HG02981 (cell line): Measurements from ENCODE around the gene MDH1B.
"Not testable (repeated sequence)": the region's sequence is repeated elsewhere in the genome, so short reads cannot be mapped to it uniquely, and the experiment has no call there.

ENCODE experiments used
- ATAC-seq: cut with Tn5 transposase; IDR thresholded peaks from one replicate; pipeline ENCODE4 v1.9.1; 2021; ENCODE audit warnings: mild to moderate bottlenecking, moderate library complexity; ENCODE audit not compliant: unreplicated experiment

MDH1B gene

DNA sequence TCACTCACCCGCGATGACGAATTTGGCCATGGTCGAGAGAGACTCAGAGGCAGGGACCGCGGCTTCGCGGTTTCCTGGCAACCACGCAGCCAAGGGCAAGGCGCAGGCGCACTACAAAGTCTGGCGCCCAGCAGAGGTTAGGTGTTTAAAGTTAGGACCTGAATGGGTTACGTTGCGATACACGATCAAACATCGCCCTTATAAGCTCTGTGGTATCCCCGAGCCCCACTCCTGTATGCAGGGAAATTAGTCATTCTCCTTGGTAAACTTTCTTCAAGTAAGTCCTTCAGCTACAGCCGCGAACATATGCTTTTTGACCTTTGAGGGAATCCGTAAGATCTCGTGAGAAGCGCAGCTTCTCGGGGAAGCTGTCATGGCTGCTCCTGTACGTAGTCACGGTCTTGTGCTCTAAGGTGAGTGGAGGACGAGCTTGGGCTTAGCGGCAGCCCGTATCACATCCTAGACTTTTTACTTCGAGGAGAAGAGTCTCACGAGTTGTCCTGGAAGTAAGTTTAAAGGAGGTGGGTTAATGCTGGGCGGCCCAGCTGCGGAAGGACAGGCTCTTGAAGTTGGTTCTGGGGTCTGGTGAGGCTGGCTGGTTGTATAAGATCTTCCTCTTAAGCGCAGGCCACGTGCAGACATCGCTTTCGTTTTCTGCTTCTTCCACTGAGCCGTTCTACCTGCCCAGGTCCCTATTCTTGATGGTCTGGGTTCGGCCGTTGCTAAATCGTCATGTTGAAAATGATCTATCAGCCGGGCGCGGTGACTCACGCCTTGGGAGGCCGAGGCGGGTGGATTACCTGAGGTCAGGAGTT lies at the start of gene MDH1B, which contains the start of gene FASTKD2:
TSS of gene MDH1B (minus strand) at position 87 of the 815 bp plus-strand sequence. CDS start at position 30, 57 bp downstream.
TSS of gene FASTKD2 (plus strand) at position 365 of the 815 bp plus-strand sequence. CDS start 1,088 bp downstream, outside the sequence.
- peak; percentile 85 for ATAC-seq

DNA sequence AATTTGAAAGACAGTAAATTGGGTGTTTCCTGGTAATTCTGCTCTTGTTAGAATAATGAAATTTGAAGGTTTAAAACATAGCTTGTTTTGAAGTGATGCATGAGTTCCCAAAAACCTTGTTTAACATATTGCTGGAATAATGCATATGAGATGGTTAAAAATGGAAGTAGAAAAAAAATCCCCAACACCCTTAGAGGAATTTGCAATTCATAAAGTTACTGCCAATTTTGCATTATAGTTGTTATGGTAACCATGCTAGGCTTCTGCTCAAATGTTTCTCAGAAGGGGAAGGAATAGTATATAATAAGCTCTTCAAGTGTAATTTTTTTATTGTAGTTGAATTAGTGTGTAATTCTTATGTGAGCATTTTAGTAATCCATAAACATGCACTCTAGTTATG lies 49.4 kb upstream of the MDH1B start:
- no peak for ATAC-seq

DNA sequence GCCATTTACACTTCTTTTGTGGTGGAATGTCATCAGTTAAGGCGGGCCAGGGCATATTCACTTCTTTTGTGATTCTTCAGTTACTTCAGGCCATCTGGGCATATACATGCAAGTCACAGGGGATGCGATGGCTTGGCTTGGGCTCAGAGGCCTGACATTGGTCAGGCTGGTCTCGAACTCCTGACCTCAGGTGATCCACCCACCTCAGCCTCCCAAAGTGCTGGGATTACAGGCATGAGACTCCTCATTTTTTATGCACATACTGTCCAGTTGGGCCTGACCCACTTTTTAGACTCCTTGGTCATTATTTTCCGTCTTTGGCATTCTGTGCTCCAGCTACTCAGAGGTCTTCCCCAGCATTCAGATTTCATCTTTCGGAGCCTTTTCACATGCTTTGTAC lies 47.3 kb upstream of the MDH1B start:
- ATAC-seq, result not testable (repeated sequence)

DNA sequence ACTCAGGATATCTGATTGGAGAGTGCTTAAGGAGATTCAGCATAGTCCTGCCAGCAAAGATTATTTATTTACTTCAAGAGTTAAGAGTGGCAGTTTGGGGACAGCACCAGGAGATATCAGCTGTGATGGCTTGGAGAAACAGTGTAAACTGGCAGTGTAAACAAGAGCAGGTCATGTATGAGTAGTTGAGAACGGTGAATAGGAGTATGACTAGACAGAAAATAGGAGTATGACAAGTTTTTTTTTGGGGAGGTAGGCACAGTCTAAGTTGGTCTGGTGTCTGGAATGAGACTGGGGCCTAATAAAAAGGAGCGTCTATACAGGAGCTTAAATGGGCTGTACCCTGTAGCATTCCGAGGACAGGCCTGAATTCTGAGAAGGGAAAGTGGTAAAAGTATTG lies 42.5 kb upstream of the MDH1B start:
- ATAC-seq, result not testable (repeated sequence)

DNA sequence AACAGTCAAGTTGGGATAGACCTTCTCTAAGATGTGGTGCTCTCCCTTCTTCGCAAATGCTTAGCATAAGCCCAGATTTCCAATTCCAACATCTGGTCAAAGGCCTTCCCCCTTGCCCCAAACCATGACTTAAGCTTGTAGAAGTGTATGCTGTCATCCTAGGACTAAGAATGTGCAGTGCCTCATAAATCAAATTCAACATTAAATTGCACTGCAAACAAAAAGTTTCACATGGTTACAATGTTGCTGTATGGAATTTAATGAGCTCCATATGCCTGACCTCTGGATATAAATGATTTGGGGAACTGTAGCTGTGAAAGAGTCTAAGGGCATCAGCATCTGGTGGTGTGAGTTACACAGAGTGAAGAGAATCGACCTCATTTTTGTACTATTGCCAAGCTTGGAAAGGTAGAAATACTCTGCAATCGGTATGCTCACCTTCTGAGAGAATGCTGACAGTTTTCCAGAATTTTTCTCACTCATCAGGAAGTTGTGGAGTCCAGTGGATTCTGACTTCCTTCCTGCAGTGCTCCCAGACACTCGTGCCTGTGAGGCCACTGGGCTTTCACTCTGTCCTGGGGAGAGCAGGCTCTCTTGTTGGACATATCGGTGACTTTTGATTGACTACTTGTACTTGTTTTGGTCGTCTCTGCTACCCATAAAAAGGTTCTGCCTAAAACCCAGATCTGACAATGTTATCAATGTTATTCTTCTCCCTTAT lies 40.9 kb upstream of the MDH1B start:
- ATAC-seq, result no peak

DNA sequence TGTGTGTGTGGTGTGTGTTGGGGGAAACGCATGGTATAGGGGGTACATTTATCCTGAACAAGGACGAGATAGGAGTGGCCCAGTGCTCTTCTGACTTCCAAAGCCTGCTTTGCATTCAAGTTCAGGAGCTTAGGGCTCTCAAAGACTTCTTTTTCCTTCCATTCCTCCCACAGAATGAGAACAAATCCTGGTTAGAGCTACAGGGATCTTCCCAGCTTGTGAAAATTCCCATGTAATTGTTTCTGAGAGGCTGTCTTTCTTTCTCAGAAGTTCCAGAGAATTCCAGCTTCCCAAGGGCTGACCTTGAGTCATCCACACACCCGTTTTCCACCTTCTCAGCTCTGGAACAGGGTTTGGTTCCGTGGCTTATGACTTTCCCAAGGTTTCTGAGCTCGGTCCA lies 39.2 kb upstream of the MDH1B start:
- no peak for ATAC-seq

DNA sequence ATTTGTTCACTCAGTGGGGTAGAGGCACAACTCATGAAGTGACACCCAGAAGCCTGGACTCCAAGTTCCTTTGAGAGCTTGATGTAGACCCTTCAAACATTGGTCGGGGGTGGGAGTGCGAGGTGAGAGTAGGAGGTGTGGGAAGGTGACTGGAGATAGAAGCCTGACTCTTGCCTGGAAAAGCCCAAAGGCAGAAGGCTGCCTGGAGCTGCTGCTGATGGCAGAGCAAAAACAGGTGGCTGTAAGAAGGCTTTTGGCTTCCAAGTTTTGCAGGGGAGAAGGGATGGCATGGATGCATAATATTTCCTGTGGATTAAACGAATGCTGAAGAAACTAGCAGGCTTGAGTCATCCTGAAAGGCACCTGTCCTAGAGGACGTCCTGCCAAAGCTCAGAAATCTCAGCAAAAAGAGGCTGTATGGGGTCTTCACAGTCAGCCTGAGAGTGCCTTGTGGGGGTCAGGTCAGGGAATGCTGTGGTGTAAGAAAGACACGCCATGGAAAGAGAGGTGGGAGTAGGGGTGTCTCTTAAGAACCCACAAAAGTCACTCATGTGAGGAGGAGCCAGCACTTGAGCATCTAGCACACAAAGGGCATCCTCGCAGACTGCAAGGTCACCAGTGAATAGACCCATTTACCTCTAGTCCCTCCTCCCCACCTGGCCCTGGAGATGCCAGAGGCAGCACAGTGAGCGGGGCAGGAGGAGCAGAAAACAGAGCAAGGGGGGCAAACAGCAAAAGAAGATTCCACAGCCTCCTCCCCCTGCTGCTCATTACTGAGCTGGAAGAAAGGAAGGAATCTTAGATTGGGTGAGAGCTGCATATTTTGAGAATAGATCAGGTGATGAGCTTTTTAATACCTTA lies 37.8 kb upstream of the MDH1B start:
- no peak for ATAC-seq

DNA sequence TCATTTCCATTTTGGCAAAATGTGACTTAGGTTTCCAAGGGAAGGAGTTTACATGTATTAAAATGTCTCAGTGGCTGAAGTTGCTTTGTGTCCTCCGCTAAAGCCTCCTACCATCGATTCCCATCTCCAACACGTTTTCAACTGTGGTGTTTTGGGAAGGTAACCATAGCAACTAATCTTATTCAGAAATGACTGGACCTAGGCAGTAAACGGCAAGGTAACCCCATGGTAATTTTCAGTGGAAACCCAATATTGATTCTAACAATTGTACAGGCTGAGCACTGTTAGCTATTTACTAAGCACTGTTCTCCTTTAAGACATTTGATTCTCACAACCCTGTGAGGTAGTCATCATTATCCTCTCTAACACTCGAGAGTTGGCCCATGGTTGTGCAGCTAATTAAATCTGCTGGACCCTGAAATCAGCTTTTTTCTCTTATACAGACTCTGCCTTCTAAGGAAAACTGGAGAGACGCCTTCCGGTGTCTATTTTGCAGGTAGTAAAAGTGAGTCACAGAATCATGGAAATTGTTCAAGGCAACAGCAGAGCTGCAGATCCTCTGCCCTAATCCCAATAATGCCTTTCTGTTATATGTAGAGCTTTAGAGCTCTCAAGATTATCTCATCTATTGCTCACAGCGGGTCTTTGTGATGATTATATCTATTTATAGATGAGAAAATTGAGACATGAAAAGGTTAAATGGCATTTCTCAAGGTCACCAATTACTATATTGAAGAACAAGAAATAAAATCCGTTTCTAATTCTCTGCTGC lies 36.5 kb upstream of the MDH1B start:
- no peak for ATAC-seq

DNA sequence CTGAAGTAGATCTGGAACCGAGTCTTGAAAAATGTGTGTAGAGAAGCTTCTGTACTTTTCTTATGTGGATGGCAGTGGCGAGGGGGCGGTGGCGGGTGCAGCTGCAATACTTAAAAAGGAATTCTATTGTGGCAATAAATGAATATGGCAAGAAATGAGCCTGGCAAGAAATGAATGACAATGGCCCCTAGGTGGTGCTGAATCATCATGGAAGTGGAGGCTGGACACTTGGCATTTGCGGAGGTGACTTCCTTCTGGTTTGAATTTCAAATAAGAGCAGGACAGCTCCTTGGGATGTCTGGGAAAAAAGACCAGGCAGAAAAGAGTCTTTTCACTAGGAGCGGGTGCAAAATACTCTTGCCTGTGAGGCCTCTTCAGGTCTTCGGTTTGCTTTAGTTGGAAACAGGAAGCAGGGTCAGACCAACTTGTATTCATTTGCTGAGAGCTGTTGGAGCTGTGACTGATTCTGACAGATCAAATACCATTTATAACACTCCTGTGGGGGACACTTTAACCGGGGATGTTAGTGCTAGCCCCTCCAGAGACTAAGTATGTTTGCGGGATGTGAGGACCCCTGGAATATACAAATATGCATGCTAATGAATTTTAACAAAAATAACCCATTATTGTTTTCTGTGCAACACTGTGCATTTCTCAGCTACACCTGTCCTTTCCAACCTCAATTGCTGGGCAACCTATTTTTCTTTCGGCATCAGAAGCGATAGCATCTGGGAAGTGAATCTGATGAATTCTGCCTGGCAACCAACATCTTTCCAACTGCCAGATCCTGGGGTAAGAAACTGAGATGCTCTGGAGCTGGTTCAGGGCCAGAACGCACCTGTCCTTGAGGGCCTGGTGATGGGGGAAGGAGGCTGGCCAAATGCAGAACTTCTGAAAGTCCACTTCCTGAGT lies 35.6 kb upstream of the MDH1B start:
- ATAC-seq, result peak; percentile 45

DNA sequence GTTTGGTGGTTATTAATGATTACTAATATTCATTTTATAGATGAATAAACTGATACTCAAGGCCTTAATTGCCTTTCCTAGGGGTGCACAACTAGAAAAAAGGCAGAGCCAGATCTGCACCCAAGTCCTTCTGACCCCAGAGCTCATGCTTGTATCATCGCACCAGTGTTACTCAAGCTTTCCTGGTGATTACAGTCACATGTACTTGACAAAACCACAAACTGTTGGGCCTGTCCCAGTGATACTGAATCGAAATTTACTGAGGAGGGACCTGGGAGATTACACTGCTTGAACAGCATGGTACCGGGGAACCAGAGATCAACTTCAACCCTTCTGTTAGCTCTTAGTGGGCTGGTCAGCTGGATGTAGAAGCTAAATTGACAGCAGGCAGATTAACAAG lies 34.0 kb upstream of the MDH1B start:
- ATAC-seq, result no peak

DNA sequence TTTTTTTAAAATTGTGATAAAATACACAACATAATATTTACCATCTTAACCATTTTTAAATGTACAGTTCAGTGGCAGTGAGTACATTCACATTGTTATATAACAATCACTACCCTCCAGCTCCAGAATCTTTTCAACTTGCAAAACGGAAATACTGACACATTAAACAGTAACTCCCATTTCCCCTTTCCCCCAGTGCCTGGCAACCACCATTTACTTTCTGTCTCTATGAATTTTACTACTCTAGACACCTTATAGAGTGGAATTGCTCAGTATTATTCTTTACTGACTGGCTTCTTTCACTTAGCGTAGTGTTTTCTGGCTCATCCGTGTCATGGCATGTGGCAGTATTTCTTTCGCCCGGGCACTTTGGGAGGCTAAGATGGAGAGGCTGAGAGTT lies 32.9 kb upstream of the MDH1B start:
- ATAC-seq, result peak; percentile 77

DNA sequence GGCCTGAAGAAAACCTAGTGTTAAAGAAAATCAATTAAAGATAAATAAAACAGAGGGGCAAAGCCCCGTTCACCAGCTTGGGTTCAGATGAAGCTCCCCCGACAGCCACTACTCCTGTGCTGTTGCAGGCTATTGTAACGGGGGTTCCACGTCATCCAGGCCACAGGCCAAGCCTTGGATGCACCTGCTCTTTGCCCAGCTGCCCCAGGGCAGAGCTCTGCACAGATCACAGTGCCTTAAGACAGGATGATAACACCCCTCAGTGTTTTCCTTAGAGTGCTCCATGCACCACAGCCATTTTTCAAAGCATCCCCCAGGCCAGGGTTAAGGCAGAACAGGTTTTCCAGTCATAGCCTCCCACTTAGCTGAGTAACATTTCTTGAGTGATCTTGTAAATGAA lies 32.2 kb upstream of the MDH1B start:
- no peak for ATAC-seq

DNA sequence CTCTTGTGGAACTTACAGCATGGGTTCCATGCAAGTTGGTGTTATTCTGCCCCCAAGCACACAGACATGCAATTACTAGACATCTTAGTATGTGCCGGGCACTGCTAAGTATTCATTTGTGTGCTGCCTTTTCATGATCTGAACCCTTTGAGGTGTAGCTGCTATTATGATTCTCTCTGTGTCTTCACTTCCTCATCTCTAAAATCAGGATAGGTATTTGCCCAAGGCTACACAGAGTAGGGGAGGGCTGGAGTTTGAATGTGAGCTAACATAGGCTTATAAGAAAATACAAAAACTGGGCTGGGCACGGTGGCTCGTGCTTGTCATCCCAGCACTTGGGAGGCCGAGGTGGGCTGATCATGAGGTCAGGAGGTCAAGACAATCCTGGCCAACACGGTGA lies 27.5 kb upstream of the MDH1B start:
- ATAC-seq, result no peak

DNA sequence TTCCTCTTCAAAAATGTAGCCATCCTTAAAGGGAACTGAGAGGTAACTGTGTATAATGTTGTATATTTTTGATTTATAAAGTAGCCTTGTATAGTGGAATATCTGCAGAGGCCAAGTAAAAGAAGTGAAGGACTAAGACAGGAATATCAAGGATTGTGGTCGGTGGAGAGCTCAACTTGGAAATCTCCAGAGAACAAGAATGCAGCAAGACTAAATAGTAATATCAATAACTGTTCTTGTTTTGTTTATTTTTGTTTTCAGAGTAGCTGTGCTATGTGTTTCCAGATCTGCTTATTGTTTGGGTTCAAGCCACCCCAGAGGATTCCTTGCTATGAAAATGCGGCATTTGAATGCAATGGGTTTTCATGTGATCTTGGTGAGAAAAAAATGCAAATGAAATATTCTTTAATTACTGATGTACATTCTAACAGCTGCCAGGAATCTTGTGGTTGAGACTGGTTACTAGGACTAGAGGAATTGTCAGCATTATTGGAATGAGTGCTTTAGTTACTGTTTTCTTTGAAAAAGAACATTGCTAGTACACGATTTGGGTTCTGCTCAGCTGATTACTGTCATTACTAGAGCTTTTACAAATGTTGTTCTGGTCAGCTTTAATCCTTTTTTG lies 25.3 kb upstream of the MDH1B start:
- ATAC-seq, result no peak

DNA sequence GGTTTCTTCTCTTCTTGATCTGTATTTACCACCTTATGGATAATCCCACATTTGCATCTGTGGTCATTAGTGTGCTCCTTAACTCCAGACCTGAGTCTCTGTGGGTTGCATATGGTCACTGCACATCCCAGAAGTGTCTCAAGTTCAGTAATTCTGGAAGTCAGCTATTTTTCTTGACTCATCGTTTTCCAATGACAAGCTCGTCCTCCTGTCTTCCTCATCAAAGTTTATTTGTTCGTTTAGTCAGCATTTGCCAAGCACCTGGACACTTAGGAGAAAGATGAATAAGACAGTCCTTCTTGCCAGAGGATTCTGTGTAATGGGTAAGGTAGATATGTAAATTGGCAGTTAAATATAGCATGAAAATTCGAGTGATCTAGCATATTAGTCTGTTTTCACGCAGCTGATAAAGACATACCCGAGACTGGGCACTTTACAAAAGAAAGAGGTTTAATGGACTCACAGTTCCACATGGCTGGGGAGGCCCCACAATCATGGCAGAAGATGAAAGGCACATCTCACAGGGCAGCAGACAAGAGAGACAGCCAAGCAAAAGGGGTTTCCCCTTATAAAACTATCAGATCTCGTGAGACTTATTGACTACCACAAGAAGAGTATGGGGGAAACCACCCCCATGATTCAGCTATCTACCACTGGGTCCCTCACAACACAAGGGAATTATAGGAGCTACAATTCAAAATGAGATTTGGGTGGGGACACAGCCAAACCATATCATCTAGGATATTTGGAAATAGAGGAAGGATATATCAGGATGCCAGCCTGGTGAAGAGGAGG lies 19.6 kb upstream of the MDH1B start:
- no peak for ATAC-seq

DNA sequence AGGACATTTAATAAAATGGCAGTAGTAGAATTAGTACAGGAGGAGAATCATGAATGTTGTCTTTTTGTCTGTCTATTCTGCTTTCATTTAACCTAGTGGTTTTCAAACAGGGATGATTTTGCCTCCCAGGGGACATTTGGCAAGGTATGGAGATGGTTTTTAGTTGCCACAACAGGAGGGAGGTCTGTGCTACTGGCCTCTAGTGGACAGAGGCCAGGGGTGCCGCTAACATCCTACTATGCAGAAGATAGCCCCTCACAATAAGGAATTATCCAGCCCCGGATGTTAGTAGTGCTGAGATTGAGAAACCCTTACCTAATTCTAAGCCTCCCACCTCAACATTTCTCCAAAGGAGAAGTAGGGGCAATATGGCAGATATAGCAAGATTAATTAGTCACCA lies 18.6 kb upstream of the MDH1B start:
- ATAC-seq, result no peak

DNA sequence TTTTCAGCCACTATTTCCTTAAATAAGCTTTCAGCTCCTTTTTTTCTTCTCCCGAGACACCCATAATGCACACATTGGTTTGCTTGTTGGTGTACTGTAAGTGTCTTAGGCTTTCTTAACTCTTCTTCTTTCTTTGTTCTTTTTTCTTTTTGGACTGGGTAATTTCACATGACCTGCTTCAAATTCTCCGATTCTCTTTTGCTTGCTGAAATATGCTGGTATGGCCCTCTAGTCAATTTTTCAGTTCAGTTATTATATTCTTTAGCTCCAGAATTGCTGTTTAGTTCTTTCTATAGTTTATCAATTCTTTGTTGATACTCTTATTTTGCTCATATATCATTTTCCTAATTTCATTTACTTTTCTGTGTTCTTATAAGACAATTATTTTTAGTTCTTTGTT lies 15.5 kb upstream of the MDH1B start:
- ATAC-seq, result no peak

DNA sequence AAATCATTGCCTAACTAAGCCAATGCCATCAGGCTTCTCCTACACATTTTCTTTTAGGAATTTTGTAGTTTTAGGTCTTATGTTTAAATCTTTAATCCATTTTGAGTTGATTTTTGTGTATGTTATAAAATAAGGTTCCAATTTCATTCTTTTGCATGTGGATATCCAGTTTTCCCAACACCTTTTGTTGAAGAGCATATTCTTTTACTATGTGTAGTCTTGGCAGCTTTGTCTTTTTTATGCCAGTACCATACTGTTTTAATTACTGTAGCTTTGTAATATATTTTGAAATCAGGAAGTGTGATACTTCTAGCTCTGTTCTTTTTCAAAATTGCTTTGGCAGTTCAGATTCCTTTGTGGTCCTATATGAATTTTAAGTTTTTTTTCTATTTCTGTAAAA lies 11.3 kb upstream of the MDH1B start:
- ATAC-seq, result no peak
